Upper lobe of left lung (tissue), 6 donors: ENCODE data around the gene CCNJL. TPM values are rescaled to one million over a fixed set of nuclear protein-coding genes. Genes with fewer than 3 reads are reported as not detected.
A peak's percentile ranks its signal among the peaks of the same experiment; 100 is the strongest.

Experiments
- ATAC-seq, 2 donors: fragments of 200-7000 bp; cut with Tn5 transposase; one replicate each; pipeline ENCODE4 v1.9.1; 2022; ENCODE audit warnings: mild to moderate bottlenecking in 2 of 2, moderate library complexity in 2 of 2; ENCODE audit not compliant: low FRiP score in 2 of 2
- DNase-seq, 2 donors: peaks; one replicate each; pipeline ENCODE4 v3.0.0-alpha.2; 2019 to 2020
- H3K27ac ChIP-seq, 4 donors: fragments of 200-600 bp; sonication (generic); one replicate each; pipeline ENCODE4 v1.5.1; 2016 to 2019
- H3K27me3 ChIP-seq, 4 donors: fragments of 200-600 bp; sonication (generic); one replicate each; pipeline ENCODE4 v1.5.1; 2017 to 2019
- H3K36me3 ChIP-seq, 4 donors: fragments of 200-600 bp; sonication (generic); one replicate each; pipeline ENCODE4 v1.5.1; 2016 to 2019
- H3K4me1 ChIP-seq, 4 donors: fragments of 200-600 bp; sonication (generic); one replicate each; pipeline ENCODE4 v1.5.1; 2018 to 2019
- H3K4me3 ChIP-seq, 4 donors: fragments of 200-600 bp; sonication (generic); one replicate each; pipeline ENCODE4 v1.5.1; 2017 to 2019; ENCODE audit warnings: mild to moderate bottlenecking in 2 of 4, moderate library complexity in 1 of 4
- H3K9me3 ChIP-seq, 4 donors: fragments of 200-600 bp; sonication (generic); one replicate each; pipeline ENCODE4 v1.5.1; 2018 to 2019
- EP300 ChIP-seq, 4 donors: sonication (generic); formaldehyde crosslinking; IDR thresholded peaks; one replicate each; pipeline ENCODE4 v1.5.1; 2017; ENCODE audit warnings: antibody characterized with exemption in 4 of 4, control low read depth in 2 of 4
- POLR2A ChIP-seq, 4 donors: fragments of 450-650 bp; IDR thresholded peaks; one replicate each; pipeline ENCODE4 v1.5.1; 2016 to 2017; ENCODE audit warnings: antibody characterized with exemption in 4 of 4, mild to moderate bottlenecking in 2 of 4
- POLR2AphosphoS5 ChIP-seq, 2 donors: sonication (generic); formaldehyde crosslinking; IDR thresholded peaks; one replicate each; pipeline ENCODE4 v1.5.1; 2017; ENCODE audit warnings: antibody characterized with exemption in 2 of 2
- WGBS, 2 donors: methylation state at CpG; one replicate each; pipeline ENCODE4 v1.1.5; 2017 to 2018; 5-methylcytosine and 5-hydroxymethylcytosine counted together
- total RNA-seq, 6 donors: library from RNA; depleted of rRNA in 4 of 6; stranded (reverse); fragments of >200 nt in 4 of 6; gene quantifications; one replicate each; pipeline versions ENCODE4 v1.1.0 to v1.2.1, GENCODE V29; 2016 to 2021
- TF ChIP-seq, protein P1 (sequence below), 6 experiments: fragments of 450-650 bp in 4 of 6; fragments of 200-600 bp in 2 of 6; sonication (generic) in 2 of 6; IDR thresholded peaks; one replicate each; pipeline ENCODE4 v1.5.1; 2016 to 2019; ENCODE audit warnings: antibody characterized with exemption in 6 of 6
- donor health status: DM: no; HTN: no; CAD: no; lungs with moderate emphysema.
- donor health status: DM: no; HTN: yes; CAD: no; lungs with severe emphysema.

CCNJL gene
- total RNA-seq, 6 donors from 2014 or later: 15.6 to 25.2 (median 21.2) TPM

- H3K27me3 ChIP-seq: peaks cover 0 to 2% (median 0%) of the 10 kb centered on the region in 4 donors
- H3K4me1 ChIP-seq: peaks cover 11 to 21% (median 15%) of the 10 kb centered on the region in 4 donors
- no peak for ATAC-seq
- TF ChIP-seq EP300 (IDR thresholded peaks at IDR 0.05) (no peak), POLR2AphosphoS5 (IDR thresholded peaks at IDR 0.05) (no peak), POLR2A (IDR thresholded peaks at IDR 0.05) (no peak)
- TF ChIP-seq, protein P1, sequence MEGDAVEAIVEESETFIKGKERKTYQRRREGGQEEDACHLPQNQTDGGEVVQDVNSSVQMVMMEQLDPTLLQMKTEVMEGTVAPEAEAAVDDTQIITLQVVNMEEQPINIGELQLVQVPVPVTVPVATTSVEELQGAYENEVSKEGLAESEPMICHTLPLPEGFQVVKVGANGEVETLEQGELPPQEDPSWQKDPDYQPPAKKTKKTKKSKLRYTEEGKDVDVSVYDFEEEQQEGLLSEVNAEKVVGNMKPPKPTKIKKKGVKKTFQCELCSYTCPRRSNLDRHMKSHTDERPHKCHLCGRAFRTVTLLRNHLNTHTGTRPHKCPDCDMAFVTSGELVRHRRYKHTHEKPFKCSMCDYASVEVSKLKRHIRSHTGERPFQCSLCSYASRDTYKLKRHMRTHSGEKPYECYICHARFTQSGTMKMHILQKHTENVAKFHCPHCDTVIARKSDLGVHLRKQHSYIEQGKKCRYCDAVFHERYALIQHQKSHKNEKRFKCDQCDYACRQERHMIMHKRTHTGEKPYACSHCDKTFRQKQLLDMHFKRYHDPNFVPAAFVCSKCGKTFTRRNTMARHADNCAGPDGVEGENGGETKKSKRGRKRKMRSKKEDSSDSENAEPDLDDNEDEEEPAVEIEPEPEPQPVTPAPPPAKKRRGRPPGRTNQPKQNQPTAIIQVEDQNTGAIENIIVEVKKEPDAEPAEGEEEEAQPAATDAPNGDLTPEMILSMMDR (IDR thresholded peaks at IDR 0.05): no peak
- H3K4me3 ChIP-seq: peak overlapping the region in 3 of 4 donors; percentile 68 to 87 (median 74)
- no peak for DNase-seq
- H3K27ac ChIP-seq: peak overlapping the region in 3 of 4 donors; percentile 77 to 89 (median 88)
- peaks cover 0 to 7% (median 2%) of the 10 kb centered on the region in 4 donors for H3K36me3 ChIP-seq
- WGBS, 2 donors: 90 to 91% methylated on average over 4 of the region's 4 CpGs
- H3K9me3 ChIP-seq: no peaks in the 10 kb centered on the region
These were observed 1.6 kb downstream of the CCNJL start for GRCh38 chr5:160310552-160311295.

DNA sequence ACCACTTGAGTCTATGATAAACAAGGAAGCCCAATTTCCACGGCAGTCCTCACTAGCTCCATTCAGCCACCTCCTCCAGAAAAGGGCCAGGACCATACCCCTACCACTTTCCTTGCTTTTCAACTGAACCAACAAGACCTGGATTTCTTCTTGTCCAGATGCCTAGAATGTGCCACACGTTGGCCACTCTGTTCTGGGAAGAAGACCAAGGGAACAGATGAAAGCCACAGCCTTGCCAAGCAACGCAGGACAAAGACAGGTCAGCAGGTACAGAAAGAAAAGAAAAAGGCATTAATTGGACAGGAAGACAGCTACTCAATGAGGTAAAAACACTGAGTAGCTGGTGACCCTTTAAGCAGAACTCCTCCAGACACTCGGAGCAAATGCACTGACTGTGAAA lies 2.2 kb downstream of the CCNJL start:
- DNase-seq (no peak), ATAC-seq (no peak)
- TF ChIP-seq POLR2A (IDR thresholded peaks at IDR 0.05): no peak
- no peak for TF ChIP-seq POLR2AphosphoS5 (IDR thresholded peaks at IDR 0.05)
- TF ChIP-seq, protein P1 (IDR thresholded peaks at IDR 0.05): no peak
- TF ChIP-seq EP300 (IDR thresholded peaks at IDR 0.05): no peak
- H3K27me3 ChIP-seq: peaks cover 0 to 2% (median 0%) of the 10 kb centered on the region in 4 donors
- peak overlapping the region in 1 of 4 donors; percentile 88 for H3K27ac ChIP-seq
- WGBS, 2 donors: 69 to 74% methylated on average over 4 of the region's 4 CpGs
- H3K4me1 ChIP-seq: peaks cover 11 to 21% (median 15%) of the 10 kb centered on the region in 4 donors
- H3K4me3 ChIP-seq: peak overlapping the region in 1 of 4 donors; percentile 87
- peaks cover 0 to 13% (median 2%) of the 10 kb centered on the region in 4 donors for H3K36me3 ChIP-seq
- no peaks in the 10 kb centered on the region for H3K9me3 ChIP-seq

DNA sequence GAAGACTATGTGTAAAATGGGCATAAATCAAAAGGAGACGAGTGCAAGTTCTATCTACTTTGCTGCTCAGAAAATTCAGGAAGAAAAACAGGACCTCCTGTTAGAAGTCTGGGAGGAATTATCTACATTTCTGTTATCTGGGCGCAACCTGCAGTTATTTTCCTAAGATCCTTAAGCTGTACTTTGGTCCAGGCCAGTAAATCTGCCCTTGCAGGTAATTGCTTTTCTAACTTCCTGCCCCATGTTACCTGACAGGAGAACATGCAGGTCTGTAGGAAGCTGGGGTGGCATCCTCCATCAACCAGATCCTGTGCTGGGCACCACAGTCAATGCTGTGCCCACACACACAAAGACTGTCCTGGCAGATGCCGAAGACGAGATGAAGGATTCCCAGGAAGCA lies 5.7 kb downstream of the CCNJL start:
- H3K9me3 ChIP-seq: no peaks in the 10 kb centered on the region
- no peaks in the 10 kb centered on the region for H3K27me3 ChIP-seq
- peak overlapping the region in 1 of 4 donors; percentile 21 for H3K27ac ChIP-seq
- no peak for TF ChIP-seq EP300 (IDR thresholded peaks at IDR 0.05)
- TF ChIP-seq, protein P1 (IDR thresholded peaks at IDR 0.05): no peak
- TF ChIP-seq POLR2A (IDR thresholded peaks at IDR 0.05): no peak
- no peak for TF ChIP-seq POLR2AphosphoS5 (IDR thresholded peaks at IDR 0.05)
- H3K4me1 ChIP-seq: peaks cover 3 to 10% (median 5%) of the 10 kb centered on the region in 4 donors
- H3K4me3 ChIP-seq: no peak overlapping the region
- WGBS, 2 donors: 94 to 97% methylated on average over 3 to 4 of the region's 4 CpGs
- no peak for ATAC-seq
- H3K36me3 ChIP-seq: peaks cover 0 to 23% (median 2%) of the 10 kb centered on the region in 4 donors
- DNase-seq: no peak

- Histone ChIP-seq H3K9me3 (no peaks in the 10 kb centered on the region), H3K36me3 (peaks cover 0 to 23% (median 2%) of the 10 kb centered on the region in 4 donors), H3K4me1 (peaks cover 0 to 5% (median 0%) of the 10 kb centered on the region in 4 donors), H3K27me3 (no peaks in the 10 kb centered on the region), H3K4me3 (no peak overlapping the region), H3K27ac (no peak overlapping the region)
- TF ChIP-seq POLR2AphosphoS5 (IDR thresholded peaks at IDR 0.05): no peak
- no peak for TF ChIP-seq EP300 (IDR thresholded peaks at IDR 0.05)
- no peak for TF ChIP-seq POLR2A (IDR thresholded peaks at IDR 0.05)
- TF ChIP-seq, protein P1 (IDR thresholded peaks at IDR 0.05): no peak
- 95 to 96% methylated on average over 10 of the region's 10 CpGs for WGBS, 2 donors
- no peak for DNase-seq
- no peak for ATAC-seq
These were observed 7.0 kb downstream of the CCNJL start for GRCh38 chr5:160305319-160305718.
